ENCODE measurements around the gene NCOA3. TPM values are rescaled to one million over a fixed set of nuclear protein-coding genes. Genes with fewer than 3 reads are reported as not detected.

The NCOA3 gene
- total and polyA plus RNA-seq, 10 of the 15 experiments (the other 5 are each of a cell fraction or from before 2014, with no cell fraction given), result 16.9 to 96.2 (median 73.6) TPM

DNA sequence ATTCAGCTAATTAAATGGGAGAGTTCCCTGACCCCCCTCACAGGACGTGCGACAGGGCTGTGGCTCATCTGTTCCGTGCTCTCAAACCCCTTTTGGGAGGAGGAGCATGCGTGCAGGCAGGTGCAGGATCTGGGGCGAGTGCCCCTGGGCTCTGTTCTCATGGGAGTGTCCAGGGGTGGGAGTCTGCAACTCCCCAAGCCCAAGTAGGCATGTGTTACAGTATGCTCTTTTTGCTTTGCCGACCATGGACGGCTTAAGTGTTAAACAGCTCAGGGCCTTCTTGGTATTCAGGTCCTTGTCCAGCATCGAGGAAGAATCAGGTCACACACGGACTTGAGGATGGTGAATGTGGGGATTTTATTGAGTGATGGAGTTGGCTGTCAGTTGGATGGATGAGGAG, 101.6 kb downstream of the NCOA3 start:
- Histone ChIP-seq H3K4me1 (ENCODE audit: control insufficient read depth, insufficient read depth, low read length) (no peaks in the 10 kb centered on the region; the same call in 1 of the 2 replicates), H3K36me3 (ENCODE audit: control insufficient read depth in 2 of 2, insufficient read depth in 2 of 2, low read length in 1 of 2) (peaks cover 4 to 15% of the 10 kb centered on the region in 2 experiments), H2AFZ (ENCODE audit: control insufficient read depth, low read depth, low read length) (no peak overlapping the region), H3K27ac (ENCODE audit: control insufficient read depth, insufficient read depth) (no peak overlapping the region), H3K4me3 (no peak overlapping the region), H3K9me3 (replicated peaks; ENCODE audit: control insufficient read depth, insufficient read depth, low read length) (no peaks in the 10 kb centered on the region; the same call in 2 of the 3 replicates), H3K9ac (ENCODE audit: control insufficient read depth, insufficient read depth, low read length) (no peak overlapping the region), H3K4me2 (ENCODE audit: control insufficient read depth, insufficient read depth) (no peak overlapping the region), H3K27me3 (replicated peaks in 1 of 2; ENCODE audit: control insufficient read depth in 2 of 2, insufficient read depth in 2 of 2, low read length in 1 of 2) (no peaks in the 10 kb centered on the region), H4K20me1 (ENCODE audit: control insufficient read depth, insufficient read depth) (no peaks in the 10 kb centered on the region; the same call in none of the 2 replicates), H3K79me2 (ENCODE audit: control insufficient read depth, insufficient read depth, low read length) (peaks cover 84% of the 10 kb centered on the region)
- in situ Hi-C loops (cut with MboI) (no loop called here), intact Hi-C loops (cut with micrococcal nuclease; ENCODE audit: unreplicated experiment) (no loop called here)
- CTCF ChIA-PET, result interaction anchor here (2.4 kb wide), 1 partner anchor 11 kb away, joined by 5 read pairs; no protein-coding TSS in a partner anchor
- FAIRE-seq (no peak), ATAC-seq (no peak), DNase-seq (ENCODE audit: low read depth, low spot score) (no peak)
- over 99% methylated on average over 9 of the region's 9 CpGs for WGBS (ENCODE audit: insufficient coverage, insufficient replicate concordance, low lambda C conversion rate, missing lambda C conversion rate)
- POLR2A ChIA-PET, result no interaction called here
- no TSS peak for BruUV-seq (replicated peaks)
- RAD21 ChIA-PET (ENCODE audit: unreplicated experiment), result no interaction called here
- SMC1A ChIA-PET (ENCODE audit: uncharacterized antibody, unreplicated experiment), result no interaction called here
- TF ChIP-seq, protein P1, sequence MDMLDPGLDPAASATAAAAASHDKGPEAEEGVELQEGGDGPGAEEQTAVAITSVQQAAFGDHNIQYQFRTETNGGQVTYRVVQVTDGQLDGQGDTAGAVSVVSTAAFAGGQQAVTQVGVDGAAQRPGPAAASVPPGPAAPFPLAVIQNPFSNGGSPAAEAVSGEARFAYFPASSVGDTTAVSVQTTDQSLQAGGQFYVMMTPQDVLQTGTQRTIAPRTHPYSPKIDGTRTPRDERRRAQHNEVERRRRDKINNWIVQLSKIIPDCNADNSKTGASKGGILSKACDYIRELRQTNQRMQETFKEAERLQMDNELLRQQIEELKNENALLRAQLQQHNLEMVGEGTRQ (IDR thresholded peaks at IDR 0.05; ENCODE audit: borderline replicate concordance, low read depth, low read length), result no peak
- TF ChIP-seq SREBF2 (IDR thresholded peaks at IDR 0.05; ENCODE audit: low read length) (no peak), RFX5 (IDR thresholded peaks at IDR 0.05; ENCODE audit: low read depth, low read length) (no peak), ZNF207 (IDR thresholded peaks at IDR 0.05; ENCODE audit: borderline replicate concordance) (no peak), RCOR1 (conservative IDR thresholded peaks at IDR 0.05; ENCODE audit: low read depth, low read length) (no peak), ZBED1 (IDR thresholded peaks at IDR 0.05; ENCODE audit: borderline replicate concordance) (no peak)

Measured in GM12878 (cell line).